Calu3 (cell line): ENCODE data around the gene MYOC. TPM values are rescaled to one million over a fixed set of nuclear protein-coding genes. Genes with fewer than 3 reads are reported as not detected.
"Not testable (repeated sequence)": the region's sequence is repeated elsewhere in the genome, so short reads cannot be mapped to it uniquely, and the experiment has no call there.

ENCODE experiments used
- BruUV-seq: library from RNA; stranded (reverse); fragments of 400-500 nt; replicated peaks from 2 replicates; lab custom pipeline; 2021; lab: Mats Ljungman, UMichigan
- CTCF ChIA-PET: fragments of 300-600 bp; sonication (Branson Sonifier 250); formaldehyde crosslinking; loops from one replicate; lab custom pipeline; 2022; ENCODE audit warnings: antibody characterized with exemption; lab: Charles Lee
- DNase-seq: peaks from one replicate; pipeline ENCODE4 v3.0.0; 2022
- H3K27ac Mint-ChIP-seq: one replicate; pipeline ENCODE4 v1.8.0; 2022; ENCODE audit warnings: mixed read lengths; ENCODE audit not compliant: unreplicated experiment
- H3K27me3 Mint-ChIP-seq: one replicate; pipeline ENCODE4 v1.8.0; 2022; ENCODE audit warnings: mixed read lengths; ENCODE audit not compliant: unreplicated experiment
- H3K36me3 Mint-ChIP-seq: one replicate; pipeline ENCODE4 v1.8.0; 2022; ENCODE audit warnings: mild to moderate bottlenecking, moderate library complexity, mixed read lengths; ENCODE audit not compliant: insufficient read depth, unreplicated experiment
- H3K4me1 Mint-ChIP-seq: one replicate; pipeline ENCODE4 v1.8.0; 2022; ENCODE audit warnings: mild to moderate bottlenecking, low read depth, mixed read lengths; ENCODE audit not compliant: unreplicated experiment
- H3K4me3 Mint-ChIP-seq: one replicate; pipeline ENCODE4 v1.8.0; 2022; ENCODE audit warnings: mild to moderate bottlenecking, low read depth, moderate library complexity, mixed read lengths; ENCODE audit not compliant: unreplicated experiment
- H3K9me3 Mint-ChIP-seq: one replicate; pipeline ENCODE4 v1.8.0; 2022; ENCODE audit warnings: low read depth, mixed read lengths; ENCODE audit not compliant: unreplicated experiment
- CTCF ChIP-seq: fragments of 200-600 bp; IDR thresholded peaks from one replicate; pipeline ENCODE4 v1.8.0; 2022; ENCODE audit warnings: antibody characterized with exemption; ENCODE audit not compliant: unreplicated experiment
- intact Hi-C: fragments of 100-400 bp; cut with micrococcal nuclease; formaldehyde crosslinking; loops from one replicate; pipeline ENCODE4 v1.10.0; 2022; ENCODE audit not compliant: unreplicated experiment
- total RNA-seq: library from RNA; stranded (reverse); gene quantifications from 2 replicates; pipeline ENCODE4 v1.2.3, GENCODE V29; 2022

MYOC gene
- total RNA-seq, 1 experiment from 2014 or later = not detected

GRCh38 chr1:171663036-171663853 is 10.8 kb upstream of the MYOC start:
- DNase-seq = no peak
- no TSS peak for BruUV-seq
- no peaks in the 10 kb centered on the region for H3K36me3 Mint-ChIP-seq
- no peak for TF ChIP-seq CTCF
- no peaks in the 10 kb centered on the region for H3K27me3 Mint-ChIP-seq
- CTCF ChIA-PET = interaction anchor here (0.5 kb wide), 1 partner anchor 1881 kb away, joined by 3 read pairs; no protein-coding TSS in a partner anchor
- H3K4me1 Mint-ChIP-seq = peaks cover 21% of the 10 kb centered on the region
- H3K9me3 Mint-ChIP-seq = peaks cover 3% of the 10 kb centered on the region
- H3K4me3 Mint-ChIP-seq = no peak overlapping the region
- intact Hi-C loops = no loop called here
- H3K27ac Mint-ChIP-seq = no peak overlapping the region

GRCh38 chr1:171661076-171661650 is 8.7 kb upstream of the MYOC start:
- CTCF ChIA-PET = no interaction called here
- peaks cover 3% of the 10 kb centered on the region for H3K9me3 Mint-ChIP-seq
- peaks cover 21% of the 10 kb centered on the region for H3K4me1 Mint-ChIP-seq
- no TSS peak for BruUV-seq
- H3K27me3 Mint-ChIP-seq = no peaks in the 10 kb centered on the region
- peak; percentile 30 for DNase-seq
- no peak for TF ChIP-seq CTCF
- H3K36me3 Mint-ChIP-seq = no peaks in the 10 kb centered on the region
- peak overlapping the region; percentile 33 for H3K27ac Mint-ChIP-seq
- intact Hi-C loops = no loop called here
- no peak overlapping the region for H3K4me3 Mint-ChIP-seq

- H3K27ac Mint-ChIP-seq, intact Hi-C loops, H3K27me3 Mint-ChIP-seq, BruUV-seq, H3K9me3 Mint-ChIP-seq, H3K4me3 Mint-ChIP-seq, H3K36me3 Mint-ChIP-seq: not testable (repeated sequence)
- H3K4me1 Mint-ChIP-seq = peaks cover 39% of the 10 kb centered on the region
- CTCF ChIA-PET = interaction anchor here (0.7 kb wide), 1 partner anchor 12 kb away, joined by 3 read pairs; no protein-coding TSS in a partner anchor
- DNase-seq = peak; percentile 30
Measured at GRCh38 chr1:171656206-171656605, 3.7 kb upstream of the MYOC start.

- no TSS peak for BruUV-seq
- Mint-ChIP-seq H3K27ac (no peak overlapping the region), H3K9me3 (peaks cover 3% of the 10 kb centered on the region), H3K4me3 (no peak overlapping the region), H3K4me1 (peaks cover 34% of the 10 kb centered on the region), H3K36me3 (no peaks in the 10 kb centered on the region), H3K27me3 (no peaks in the 10 kb centered on the region)
- intact Hi-C loops = no loop called here
- CTCF ChIA-PET = no interaction called here
- DNase-seq = no peak
- TF ChIP-seq CTCF = no peak
Measured at GRCh38 chr1:171655746-171656116, 3.2 kb upstream of the MYOC start.
